HG02678 (cell line): ENCODE measurements around the gene CNDP2.
A peak's percentile ranks its signal among the peaks of the same experiment; 100 is the strongest.

Source experiments
- ATAC-seq: cut with Tn5 transposase; IDR thresholded peaks from one replicate; pipeline ENCODE4 v1.9.1; 2021; ENCODE audit warnings: mild to moderate bottlenecking, moderate library complexity; ENCODE audit not compliant: unreplicated experiment

The CNDP2 gene

DNA sequence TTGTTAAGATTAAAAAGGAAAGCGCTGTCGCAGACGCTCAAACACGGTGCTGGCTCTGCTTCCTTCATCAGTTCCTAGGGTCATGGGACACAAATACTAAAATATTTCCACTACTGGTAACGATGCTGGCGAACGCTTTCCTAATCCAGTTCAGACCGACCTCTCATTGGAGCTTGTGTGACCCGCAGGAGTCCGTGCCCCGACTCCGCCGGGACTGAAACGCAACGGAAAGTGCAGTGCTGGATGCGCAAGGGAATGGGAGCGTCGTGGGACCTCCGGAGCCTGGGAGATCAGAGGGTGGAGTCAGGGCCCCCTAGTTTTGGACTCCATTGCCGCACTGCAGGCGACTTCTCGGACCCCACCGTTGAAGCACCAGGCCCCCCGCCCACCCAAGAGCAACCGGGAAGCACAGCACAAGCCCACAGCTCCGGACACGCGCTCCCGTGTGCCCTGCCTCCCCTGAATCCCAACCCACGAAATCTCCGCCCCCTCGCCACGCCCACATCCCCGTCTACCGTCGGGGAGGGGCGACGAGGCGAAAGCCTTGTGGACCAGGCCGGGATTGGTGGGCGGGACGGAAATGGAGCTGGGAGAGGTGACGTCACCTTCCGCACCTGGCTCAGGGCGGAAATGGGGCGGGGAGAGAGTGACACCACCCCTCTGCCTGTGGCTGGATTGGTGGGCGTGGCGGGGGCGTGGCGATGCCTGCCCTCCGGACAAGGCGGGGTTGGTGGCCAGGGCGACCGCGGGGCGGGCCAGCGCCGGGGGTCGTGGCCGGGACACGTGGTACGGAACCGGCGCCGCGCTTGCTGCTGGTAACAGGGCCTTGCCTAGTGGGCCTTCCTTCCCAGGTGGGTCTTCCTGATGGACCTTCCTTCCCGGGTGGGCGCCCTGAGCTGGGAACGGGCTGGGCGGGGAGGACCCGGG, at the start of gene CNDP2:
Gene CNDP2, plus strand, starts transcription at position 783 of the 927 bp plus-strand sequence. CDS start 3,611 bp downstream, outside the sequence.
- ATAC-seq, result peak; percentile 78

DNA sequence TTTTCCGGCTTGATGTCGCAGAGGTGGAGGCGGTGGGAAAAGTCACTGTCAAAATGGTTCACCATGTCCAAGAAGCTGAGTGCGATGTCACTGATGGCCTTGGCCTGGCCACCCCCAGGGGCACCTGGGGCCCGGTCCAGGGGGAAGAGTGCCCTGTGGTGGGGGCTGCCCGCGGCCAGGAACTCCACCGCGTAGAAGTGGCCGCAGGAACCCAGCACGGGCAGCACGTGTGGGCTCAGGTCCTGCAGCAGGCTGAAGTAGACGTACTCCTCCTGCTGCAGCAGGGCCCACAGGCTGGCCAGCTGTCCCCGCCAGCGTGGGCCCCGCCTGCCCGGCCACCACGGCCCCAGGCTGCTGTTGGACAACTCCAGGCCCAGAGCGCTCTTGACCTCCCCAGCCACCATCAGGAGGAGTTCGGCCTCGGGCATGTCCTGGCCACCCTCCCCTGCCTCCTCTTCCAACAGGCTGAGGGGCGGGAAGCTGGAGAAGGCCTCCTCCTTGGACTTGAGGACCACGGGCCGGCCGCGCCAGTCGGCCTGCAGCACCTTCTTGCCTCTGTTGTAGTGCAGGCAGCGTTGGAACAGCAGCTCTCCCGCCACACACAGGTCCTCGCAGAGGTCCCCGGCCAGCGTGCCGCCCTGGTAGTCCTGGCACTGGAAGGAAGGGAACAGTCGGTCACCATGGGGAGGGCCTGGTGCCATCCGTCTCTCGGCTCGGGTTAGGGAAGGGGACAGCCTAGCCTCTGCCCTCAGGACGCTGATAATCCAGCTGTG, 49.3 kb upstream of the CNDP2 start:
- no peak for ATAC-seq

DNA sequence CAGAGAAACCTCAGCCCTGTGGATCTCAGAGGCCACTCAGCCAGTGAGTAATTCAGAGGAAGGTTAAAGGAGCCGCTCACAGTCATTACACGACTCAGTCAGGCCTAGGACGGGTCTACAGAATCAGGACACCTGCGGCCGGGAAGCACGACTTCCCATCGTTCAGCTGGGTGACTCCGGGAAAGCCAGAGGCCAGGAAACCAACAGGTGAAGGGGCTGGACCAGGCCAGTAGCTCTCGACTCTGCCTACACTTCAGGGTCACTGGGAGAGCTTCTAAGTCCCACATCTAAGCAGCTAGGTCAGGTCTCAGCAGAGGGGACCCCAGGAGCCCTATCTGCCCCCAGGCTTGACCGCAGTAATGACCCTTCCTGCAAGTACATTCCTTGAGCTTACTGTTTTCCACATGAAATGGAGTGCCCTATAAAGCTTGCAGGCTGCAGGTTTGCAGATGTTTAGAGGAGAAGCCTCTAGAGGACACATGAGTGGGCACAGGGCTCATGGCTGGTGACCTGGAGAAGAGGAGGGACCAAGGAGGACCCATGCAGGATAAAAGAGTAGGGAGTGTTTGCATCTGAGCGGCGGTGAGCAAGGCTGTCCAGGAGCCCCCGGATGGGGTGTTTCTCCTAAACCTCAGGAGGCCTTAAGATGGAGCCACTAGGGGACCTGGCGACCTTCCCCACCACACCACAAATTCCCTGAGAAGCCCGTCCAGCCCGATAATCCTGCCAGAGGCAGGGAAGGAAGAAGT, 48.6 kb upstream of the CNDP2 start:
- no peak for ATAC-seq

DNA sequence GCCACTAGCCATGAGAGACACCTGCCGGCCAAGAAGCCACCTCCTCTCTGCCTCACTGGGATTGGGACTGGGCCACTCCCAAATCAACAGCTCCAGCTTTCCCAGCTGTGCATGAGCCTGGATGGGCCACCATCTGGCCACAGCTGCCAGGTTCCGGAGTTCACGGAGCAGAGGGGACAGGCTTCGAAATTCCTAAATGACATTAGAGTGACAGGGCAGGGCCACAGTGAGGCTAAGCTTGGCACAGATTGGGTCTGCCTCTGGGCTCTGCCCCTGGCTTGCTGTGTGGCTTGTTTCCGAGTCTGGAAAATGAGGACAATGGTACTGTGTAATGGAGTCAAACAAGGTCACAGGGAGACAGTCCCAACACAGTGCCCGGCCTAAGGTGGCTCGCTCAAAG, 45.5 kb upstream of the CNDP2 start:
- no peak for ATAC-seq

DNA sequence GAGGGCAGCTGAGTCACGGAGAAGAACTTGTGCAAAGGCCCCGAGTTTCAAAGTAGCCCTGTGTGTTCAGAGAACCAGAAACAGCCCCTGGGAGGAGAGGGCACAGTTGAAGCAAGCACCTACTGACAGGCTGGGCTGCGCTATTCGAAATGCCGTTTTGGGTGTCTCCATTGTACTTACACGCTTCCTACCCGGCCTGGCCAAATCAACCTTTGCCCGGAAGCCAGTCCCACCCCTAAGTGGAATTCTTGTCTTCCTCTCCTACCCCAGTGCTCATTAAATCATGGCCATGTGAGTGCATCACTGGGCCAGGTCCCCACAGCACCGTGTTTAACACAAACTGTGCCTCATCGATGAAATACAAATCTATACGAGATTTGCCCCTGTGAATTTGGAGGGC, 45.0 kb upstream of the CNDP2 start:
- ATAC-seq, result no peak

DNA sequence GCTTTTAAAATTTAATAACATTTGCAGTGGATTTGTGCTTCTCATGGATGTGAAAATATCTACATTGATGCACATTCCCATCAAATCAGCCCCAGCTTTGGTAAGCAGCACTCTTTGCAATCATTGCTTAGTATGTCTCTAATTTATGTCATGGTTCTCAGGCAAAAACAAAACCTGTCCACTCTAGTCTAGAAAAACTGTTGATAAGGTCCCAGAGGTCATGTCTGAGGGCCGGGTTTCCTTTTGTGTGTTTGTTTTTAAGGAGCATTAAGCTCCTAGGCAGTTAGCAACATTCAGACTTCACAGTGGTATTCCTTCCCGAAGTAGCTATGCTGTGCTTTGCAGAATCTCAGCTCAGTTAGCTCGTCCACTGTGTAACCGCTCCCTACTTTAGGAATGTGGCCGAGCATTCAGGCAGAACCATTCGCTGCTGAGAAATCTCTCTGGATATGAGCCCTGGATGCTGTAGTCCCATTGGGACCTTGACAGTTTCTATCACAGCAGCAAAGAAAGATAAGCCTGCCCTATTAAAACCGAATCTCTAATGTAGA, 43.1 kb upstream of the CNDP2 start:
- no peak for ATAC-seq

DNA sequence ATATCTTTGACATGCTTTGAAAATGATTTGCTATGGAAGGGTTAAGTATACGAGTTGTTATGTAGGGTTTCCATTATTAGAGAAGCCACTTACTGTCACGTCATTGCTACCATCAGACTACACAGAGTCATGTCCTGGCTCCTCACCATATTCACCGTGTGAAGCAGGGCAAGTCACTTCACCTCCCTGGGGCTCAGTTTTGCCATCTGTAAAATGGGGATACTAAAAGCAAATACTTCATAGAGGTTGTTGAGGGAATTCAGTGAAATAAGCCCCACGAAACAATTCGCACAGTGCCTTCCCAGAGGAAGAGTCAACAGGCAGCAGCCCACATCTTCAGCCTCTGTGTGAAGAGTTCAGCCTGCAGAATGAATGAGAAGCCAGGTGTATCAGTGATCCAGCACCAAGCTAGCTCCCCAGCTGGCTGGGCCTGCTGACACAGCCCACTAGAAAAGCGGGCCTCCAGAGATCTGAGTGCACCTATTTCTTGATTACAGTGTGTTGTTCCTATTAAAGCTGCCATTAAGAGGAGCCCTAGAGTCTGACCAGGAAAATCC, 42.4 kb upstream of the CNDP2 start:
- ATAC-seq, result no peak

DNA sequence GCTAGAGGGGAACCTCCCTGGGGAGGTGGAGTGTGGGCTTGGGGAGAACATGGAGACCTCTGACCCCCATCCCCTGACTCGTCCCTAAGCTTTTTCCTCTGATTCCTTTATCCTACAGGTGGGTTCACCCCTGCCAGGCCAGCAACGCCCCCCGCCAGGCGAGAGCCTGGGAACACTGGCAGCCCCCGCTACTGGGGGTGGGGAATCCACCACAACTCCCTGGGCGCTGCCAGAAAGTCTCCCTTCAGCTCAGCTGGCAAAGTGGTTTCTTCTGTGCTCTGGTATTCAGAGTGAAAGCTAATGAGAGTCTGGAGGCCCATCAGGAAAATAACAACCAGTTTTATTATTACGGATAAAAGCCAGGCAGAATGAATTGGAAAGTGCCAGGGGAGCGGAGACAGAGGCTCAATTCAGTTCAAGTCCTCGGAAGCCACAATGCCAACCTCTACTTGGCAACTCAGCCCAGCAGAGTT, 41.8 kb upstream of the CNDP2 start:
- ATAC-seq, result no peak

DNA sequence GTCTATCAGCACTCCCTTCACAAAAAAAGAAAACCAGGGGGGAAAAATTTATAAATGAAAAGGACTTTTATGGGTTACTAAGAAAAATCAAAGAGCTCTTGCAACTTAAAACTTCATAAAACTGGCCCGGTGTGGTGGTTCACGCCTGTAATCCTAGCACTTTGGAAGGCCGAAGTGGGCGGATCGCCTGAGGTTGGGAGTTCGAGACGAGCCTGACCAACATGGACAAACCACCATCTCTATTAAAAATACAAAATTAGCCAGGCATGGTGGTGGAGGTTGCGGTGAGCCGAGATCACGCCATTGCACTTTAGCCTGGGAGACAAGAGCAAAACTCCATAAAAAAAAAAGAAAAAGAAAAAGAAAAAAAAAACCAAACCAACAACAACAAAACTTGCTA, 40.8 kb upstream of the CNDP2 start:
- ATAC-seq, result no peak

DNA sequence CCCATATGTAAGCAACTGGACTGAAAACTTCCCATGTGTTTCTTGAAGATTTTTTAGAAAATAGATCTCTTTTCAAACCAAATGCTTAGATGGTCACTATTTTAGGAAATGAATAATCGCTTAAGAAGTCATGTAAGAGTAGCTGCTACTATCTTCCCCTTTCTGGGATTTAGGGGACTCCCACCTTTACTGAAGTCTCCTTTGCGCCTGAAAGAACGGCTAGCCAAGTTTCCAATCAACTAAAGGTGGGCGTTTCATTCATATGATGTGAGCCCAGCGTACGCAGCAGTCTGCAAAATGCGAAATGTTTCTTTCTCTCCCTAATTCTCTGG, 40.2 kb upstream of the CNDP2 start:
- no peak for ATAC-seq

DNA sequence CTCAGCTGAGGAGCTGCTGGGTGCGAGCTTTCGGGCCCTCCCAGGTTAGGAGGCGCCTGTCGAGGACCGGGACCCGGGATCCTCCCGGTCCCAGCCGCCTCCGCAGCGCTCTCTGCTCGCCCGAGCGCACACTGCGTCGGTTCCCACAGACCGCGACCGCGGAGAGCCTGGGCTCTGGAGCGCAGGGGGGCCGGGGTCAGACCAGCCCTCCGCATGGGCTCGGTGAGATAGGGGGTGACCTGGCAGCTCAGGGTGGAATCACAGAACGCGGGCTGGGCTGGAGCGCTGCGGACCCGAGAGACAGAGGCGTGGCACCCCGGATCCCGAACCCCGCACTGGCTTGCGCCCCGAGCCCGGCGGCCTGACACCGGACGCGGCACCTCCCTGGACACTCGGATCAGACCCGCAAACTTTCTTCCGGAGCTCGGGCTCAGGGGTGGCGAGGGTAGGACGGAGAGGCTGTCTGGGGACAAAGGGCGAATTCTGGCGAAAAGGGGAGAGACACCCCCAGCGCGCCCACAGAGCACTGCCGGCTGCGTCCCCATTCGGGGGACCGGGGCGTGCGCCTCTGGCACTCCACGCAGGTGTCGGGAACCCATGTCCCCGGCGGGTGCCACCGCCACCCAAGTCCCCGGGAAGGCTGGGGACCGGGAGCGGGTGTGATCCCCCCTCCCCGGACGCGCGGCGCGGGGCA, 39.7 kb upstream of the CNDP2 start:
- no peak for ATAC-seq

DNA sequence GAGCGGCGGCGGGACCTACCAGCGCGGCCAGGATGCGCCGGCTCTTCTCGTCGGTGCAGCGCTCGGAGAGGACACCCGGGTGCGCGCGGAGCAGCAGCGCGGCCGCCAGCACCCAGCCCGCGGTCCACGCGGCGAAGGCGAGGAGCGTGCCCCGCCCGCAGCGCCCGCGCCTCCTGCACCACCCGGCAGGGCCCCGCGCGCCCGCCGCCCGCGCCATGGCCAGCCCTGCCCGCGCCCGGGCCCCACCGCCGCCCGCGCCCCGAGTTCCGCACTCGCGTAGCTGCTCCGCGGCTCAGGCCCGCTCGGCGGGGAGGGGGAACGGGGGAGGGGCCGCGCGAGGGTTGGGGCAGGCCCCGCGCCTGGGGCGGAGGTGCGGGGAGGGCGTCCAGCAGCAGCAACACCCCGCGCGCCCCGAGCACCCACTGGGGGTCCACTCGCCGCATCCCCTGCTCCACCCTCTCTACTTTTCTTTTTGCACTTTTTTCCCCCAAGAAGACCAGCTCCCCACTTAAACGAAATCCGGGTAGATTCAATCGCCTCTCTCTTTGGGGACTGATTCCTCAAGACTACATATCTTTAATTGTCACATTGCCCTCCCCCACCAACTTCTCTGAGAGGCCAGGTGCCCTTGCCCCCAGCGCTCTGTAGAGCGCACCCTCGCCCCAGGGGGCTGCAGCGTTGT, 39.0 kb upstream of the CNDP2 start, which contains the start of gene DIPK1C:
Gene DIPK1C, minus strand, starts transcription at position 266 of the 682 bp plus-strand sequence. Its CDS starts 49 bp downstream, at position 217.
- no peak for ATAC-seq

DNA sequence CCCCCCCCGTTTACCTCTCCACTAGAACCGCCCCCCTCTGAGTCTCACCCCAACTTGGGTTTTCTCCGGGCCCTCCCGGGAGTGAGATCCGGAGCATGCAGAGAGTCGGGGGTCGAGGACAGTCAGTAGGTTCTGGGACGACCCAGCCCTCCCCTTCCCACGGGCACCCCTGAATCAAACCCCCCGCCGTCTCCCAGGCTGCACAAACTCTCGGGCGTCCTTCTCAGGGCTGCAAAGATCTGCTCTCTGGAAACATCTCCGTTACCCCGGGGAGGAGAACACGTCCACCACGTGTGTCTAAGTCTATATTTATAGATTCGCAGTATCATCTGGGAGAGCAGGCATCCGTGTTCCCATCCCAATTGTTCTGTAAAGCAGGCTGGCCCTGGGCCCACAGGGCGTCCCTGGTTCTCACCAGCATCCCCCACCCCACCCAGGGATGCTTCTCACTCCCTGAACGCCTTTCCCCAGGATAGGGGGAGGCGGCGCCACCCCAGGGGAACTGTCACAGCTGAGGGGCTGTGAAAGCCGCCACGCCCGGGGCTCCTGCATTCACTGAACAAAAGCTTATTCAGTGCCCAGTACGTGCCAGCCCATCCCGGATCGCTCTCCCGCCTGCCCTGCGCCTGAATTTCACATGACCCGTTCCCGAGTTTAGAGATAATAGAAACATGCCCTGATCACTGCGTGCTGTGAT, 38.3 kb upstream of the CNDP2 start:
- no peak for ATAC-seq

DNA sequence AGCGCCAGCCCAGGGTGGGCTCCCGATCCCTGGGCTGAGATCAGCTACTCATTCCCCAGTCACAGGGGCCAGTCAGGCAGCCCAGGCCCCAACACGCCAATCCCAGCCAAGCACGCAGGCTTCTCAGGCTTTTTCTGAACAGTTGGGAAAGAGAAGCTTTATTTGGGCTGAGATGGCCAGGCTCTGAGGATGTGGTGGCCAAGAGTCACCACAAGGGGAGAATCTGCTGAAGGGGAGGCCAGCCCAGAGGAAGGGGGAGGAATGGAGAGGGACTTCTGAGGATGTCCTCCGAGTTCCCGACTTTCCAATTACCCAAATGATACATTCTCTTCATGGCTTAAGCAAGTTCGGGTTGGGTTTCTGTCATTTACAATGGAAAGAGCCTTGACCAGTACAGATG, 36.3 kb upstream of the CNDP2 start:
- ATAC-seq, result no peak

DNA sequence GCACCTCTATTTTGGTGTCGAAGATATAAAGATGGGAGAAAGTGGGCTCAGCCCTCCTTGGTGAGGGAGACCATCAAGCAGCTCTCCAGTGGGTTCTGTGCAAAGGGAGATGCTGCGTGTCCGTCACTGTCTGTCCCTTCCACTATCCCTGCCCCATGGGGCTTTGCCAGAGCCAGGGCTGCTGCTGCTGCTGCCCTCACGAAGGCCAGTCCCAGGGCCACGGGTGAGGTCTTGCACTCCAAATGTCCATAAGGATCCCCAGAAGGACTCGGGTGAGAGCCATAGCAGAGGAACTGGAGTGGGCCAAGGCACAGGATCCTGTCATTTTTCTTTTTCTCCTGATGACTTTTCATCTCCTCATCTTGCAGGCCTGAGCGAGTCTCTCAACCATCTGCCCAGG, 35.3 kb upstream of the CNDP2 start:
- no peak for ATAC-seq

DNA sequence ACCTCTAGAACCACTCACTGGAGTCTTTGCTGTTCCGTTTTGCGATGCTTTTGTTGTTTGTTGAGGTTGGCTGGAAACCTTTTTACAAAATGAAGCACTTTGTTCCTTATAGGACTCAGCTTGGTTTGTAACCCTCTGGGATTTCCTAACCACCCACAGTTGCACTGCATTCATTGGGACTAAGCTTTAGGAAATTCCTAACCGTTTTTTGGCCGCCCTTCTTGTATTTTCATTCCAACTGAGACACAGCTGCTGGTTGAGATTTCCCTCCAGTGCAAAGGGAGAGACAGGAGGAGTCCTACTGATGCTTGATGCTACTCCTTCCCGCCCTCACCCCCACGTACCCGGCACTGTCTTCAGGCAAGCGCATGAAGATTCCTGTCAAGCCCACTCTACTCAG, 32.9 kb upstream of the CNDP2 start:
- no peak for ATAC-seq

DNA sequence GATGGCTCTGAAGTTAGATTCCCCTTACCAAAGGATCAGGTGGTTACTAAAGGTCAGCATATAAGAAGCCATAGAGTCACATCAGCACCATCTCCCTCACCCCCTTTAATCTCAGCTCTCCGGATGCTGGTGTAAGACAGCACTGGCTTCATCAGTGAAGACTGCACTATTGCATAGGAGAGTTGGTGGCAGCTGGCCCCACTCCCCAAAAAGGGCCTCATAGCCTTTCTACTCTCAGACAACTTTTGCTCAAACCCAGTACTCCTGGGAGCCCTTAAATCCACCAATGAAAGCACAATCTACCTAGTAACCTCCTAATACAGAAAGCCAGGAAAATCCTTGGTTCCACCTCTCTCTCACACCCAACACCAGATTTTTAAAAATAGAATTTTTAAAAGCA, 32.2 kb upstream of the CNDP2 start:
- no peak for ATAC-seq

DNA sequence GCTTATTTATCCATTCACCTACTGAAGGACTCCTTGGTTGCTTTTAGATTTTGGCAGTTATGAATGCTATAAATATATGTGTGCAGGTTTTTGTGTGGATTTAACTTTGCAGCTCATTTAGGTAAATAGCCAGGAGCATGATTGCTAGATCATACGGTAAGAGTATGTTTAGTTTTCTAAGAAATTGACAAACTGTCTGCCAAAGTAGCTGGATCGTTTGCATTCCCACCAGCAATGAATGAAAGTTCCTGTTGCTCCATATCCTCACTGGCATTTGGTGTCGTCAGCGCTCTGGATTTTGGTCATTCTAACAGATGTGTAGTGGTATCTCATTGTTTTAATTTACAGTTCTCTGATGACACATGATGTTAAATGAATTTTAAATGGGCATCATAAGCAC, 30.4 kb upstream of the CNDP2 start:
- ATAC-seq, result no peak

DNA sequence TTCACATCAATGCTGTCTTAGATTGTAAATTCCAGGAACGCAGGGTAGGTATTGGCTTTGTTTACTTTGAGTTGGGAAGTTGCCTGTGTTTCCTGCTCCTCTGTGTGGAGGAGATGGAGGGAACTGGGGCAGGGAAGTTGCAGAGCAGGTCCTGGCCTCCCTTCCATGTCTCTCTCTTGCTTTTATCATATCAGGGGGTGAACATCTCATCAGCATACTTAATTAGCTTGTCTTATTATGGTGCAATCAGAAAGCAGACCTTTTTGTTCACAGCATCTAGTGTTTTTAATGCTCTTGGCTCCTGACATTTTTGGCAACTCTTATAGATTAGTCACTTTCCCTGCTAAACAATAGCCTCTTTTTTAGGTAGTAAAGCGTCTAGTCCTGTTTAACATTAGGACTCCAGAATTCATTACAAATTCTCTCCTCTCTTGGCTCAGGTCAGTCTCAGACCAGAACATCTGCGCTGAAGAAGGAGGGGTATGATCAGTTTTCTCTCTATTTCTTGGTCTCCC, 27.6 kb upstream of the CNDP2 start:
- ATAC-seq, result no peak
